Measurements from ENCODE around the gene FAM13A. TPM values are rescaled to one million over a fixed set of nuclear protein-coding genes. Genes with fewer than 3 reads are reported as not detected.
A peak's percentile ranks its signal among the peaks of the same experiment; 100 is the strongest.

Gene FAM13A
- total and polyA plus RNA-seq, 4 experiments from 2014 or later: 9.6 to 19.7 (median 13.0) TPM

DNA sequence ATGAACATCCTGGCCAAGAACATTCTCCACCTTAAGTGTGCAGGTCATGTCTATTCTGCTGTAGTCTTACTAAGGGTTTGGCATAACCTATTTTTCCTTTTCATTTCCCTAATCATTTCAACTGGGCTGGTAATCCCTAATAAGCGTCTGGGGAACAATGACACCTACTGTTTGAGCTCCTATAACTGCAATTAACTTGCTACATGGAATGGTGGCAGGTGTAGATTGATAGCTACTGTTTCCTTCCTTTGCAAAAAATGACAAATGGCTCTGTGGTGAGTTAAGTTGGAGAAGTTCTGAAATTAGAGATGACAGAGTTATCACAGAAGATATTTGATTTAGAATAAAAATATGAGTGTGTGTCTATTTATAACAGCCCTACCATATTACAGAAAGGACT, 254.8 kb downstream of the FAM13A start:
- ChIA-PET CTCF (ENCODE audit: partially characterized antibody) (interaction anchor here (0.7 kb wide), 1 partner anchor 17 kb away, joined by 3 read pairs; no protein-coding TSS in a partner anchor), POLR2A (ENCODE audit: partially characterized antibody) (no interaction called here)
- H3K27me3 ChIP-seq (ENCODE audit: insufficient read depth, low read length): no peaks in the 10 kb centered on the region
- no peak overlapping the region for H3K27ac Mint-ChIP-seq
- H3K9me3 Mint-ChIP-seq: peaks cover 0 to 3% (median 0%) of the 10 kb centered on the region in 8 donors
- peaks cover 2 to 20% of the 10 kb centered on the region in 2 donors for H3K36me3 Mint-ChIP-seq
- H3K27ac ChIP-seq (ENCODE audit: low read depth, low read length): no peak overlapping the region
- intact Hi-C loops (cut with micrococcal nuclease): no loop called here
- peaks cover 0 to 7% (median 0%) of the 10 kb centered on the region in 4 donors for H3K4me1 Mint-ChIP-seq
- no peak overlapping the region for H3K4me3 Mint-ChIP-seq
- no peak for DNase-seq
- no peaks in the 10 kb centered on the region for H3K4me1 ChIP-seq (ENCODE audit: insufficient read depth, low read length)
- no peaks in the 10 kb centered on the region for H3K36me3 ChIP-seq (ENCODE audit: insufficient read depth, low read length)
- peaks cover 0 to 1% of the 10 kb centered on the region in 2 donors for H3K27me3 Mint-ChIP-seq
- H3K9me3 ChIP-seq (ENCODE audit: control insufficient read depth in 1 of 2, low read length in 2 of 2): no peaks in the 10 kb centered on the region
- no peak overlapping the region for H3K4me3 ChIP-seq (ENCODE audit: low read length in 2 of 2)

DNA sequence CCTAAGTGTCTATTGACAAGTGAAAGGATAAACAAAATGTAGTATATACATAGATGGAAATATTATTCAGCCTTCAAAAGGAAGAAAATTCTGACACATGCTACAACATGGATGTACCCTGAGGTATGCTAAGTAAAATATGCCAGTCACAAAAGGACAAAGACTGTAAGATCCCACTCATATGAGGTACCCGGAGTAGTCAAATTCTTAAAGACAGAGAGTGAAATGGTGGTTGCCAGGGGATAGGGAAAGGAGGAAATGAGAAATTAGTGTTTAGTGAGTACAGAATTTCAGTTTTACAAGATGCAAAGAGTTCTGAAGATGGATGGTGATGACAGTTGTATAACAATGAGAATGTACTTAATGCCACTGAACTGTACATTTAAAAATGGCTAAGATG, 257.1 kb downstream of the FAM13A start:
- H3K4me1 Mint-ChIP-seq: peaks cover 0 to 6% (median 0%) of the 10 kb centered on the region in 4 donors
- intact Hi-C loops (cut with micrococcal nuclease): no loop called here
- peaks cover 0 to 3% (median 0%) of the 10 kb centered on the region in 8 donors for H3K9me3 Mint-ChIP-seq

DNA sequence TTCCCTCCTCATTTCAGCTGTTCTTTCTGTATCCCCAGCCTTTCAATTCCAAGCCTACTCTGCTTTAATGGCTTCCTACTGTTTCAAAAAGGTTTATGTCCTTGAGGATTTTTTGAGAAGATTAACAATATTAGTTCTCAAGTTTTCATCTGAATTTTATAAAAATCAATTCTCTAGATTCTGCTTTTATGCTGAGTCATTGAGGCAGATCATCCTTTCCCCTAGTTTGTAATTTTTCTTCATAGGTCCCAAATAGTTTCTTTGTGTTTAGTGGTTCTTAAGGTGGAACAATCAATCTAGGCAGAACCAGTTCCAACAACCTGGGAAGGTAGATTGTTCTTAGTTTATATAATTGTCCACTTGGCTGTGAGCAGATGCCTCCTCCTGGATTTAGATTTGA, 259.3 kb downstream of the FAM13A start:
- DNase-seq: no peak
- intact Hi-C loops (cut with micrococcal nuclease): no loop called here
- Mint-ChIP-seq H3K9me3 (peaks cover 0 to 3% (median 0%) of the 10 kb centered on the region in 8 donors), H3K27me3 (peaks cover 0 to 1% of the 10 kb centered on the region in 2 donors), H3K36me3 (peaks cover 2 to 21% of the 10 kb centered on the region in 2 donors), H3K4me1 (peaks cover 0 to 3% (median under 1%) of the 10 kb centered on the region in 4 donors), H3K4me3 (no peak overlapping the region), H3K27ac (no peak overlapping the region)
- H3K27ac ChIP-seq (ENCODE audit: low read depth, low read length): no peak overlapping the region
- POLR2A ChIA-PET (ENCODE audit: partially characterized antibody): no interaction called here
- H3K4me3 ChIP-seq (ENCODE audit: low read length in 2 of 2): no peak overlapping the region
- H3K9me3 ChIP-seq (ENCODE audit: control insufficient read depth in 1 of 2, low read length in 2 of 2): no peaks in the 10 kb centered on the region
- no peaks in the 10 kb centered on the region for H3K36me3 ChIP-seq (ENCODE audit: insufficient read depth, low read length)
- H3K27me3 ChIP-seq (ENCODE audit: insufficient read depth, low read length): no peaks in the 10 kb centered on the region
- CTCF ChIA-PET (ENCODE audit: partially characterized antibody): interaction anchor here (1.8 kb wide), 1 partner anchor 21 kb away, joined by 5 read pairs; no protein-coding TSS in a partner anchor
- no peaks in the 10 kb centered on the region for H3K4me1 ChIP-seq (ENCODE audit: insufficient read depth, low read length)

More for the DNA sequence above, 257.1 kb downstream of the FAM13A start:
- no peak overlapping the region for H3K27ac ChIP-seq (ENCODE audit: low read depth, low read length)
- peak overlapping the region in 1 of 7 donors; percentile 31 for H3K27ac Mint-ChIP-seq
- no peaks in the 10 kb centered on the region for H3K4me1 ChIP-seq (ENCODE audit: insufficient read depth, low read length)
- no peaks in the 10 kb centered on the region for H3K27me3 ChIP-seq (ENCODE audit: insufficient read depth, low read length)
- H3K27me3 Mint-ChIP-seq: peaks cover 0 to 1% of the 10 kb centered on the region in 2 donors
- peaks cover 2 to 21% of the 10 kb centered on the region in 2 donors for H3K36me3 Mint-ChIP-seq
- no peak overlapping the region for H3K4me3 Mint-ChIP-seq
- ChIA-PET CTCF (ENCODE audit: partially characterized antibody) (no interaction called here), POLR2A (ENCODE audit: partially characterized antibody) (no interaction called here)
- no peaks in the 10 kb centered on the region for H3K9me3 ChIP-seq (ENCODE audit: control insufficient read depth in 1 of 2, low read length in 2 of 2)
- no peak for DNase-seq
- no peaks in the 10 kb centered on the region for H3K36me3 ChIP-seq (ENCODE audit: insufficient read depth, low read length)
- H3K4me3 ChIP-seq (ENCODE audit: low read length in 2 of 2): no peak overlapping the region

DNA sequence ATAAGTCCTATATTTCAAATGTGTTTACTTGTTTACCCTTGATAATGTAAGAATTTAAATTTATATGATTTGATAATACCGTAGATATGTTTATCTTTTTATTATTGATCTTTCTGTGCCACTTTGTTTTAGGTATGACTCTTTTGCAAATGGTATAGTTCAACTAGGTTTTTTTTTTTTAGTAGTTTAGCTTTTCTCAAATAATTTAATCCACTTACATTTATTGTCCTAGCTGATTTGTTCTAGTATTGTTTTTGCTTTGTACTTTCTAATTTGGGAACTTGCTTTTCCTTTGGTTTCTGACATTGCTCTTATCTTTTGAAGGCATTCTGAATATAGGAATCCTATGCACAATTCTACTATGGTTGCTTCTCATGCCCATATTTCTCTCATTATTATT, 260.4 kb downstream of the FAM13A start:
- DNase-seq: no peak
- ChIA-PET CTCF (ENCODE audit: partially characterized antibody) (interaction anchor here (1.8 kb wide), 1 partner anchor 22 kb away, joined by 5 read pairs; no protein-coding TSS in a partner anchor), POLR2A (ENCODE audit: partially characterized antibody) (no interaction called here)
- no peaks in the 10 kb centered on the region for H3K9me3 ChIP-seq (ENCODE audit: control insufficient read depth in 1 of 2, low read length in 2 of 2)
- H3K27ac Mint-ChIP-seq: no peak overlapping the region
- intact Hi-C loops (cut with micrococcal nuclease): no loop called here
- no peaks in the 10 kb centered on the region for H3K27me3 ChIP-seq (ENCODE audit: insufficient read depth, low read length)
- peaks cover 2 to 21% of the 10 kb centered on the region in 2 donors for H3K36me3 Mint-ChIP-seq
- no peaks in the 10 kb centered on the region for H3K4me1 ChIP-seq (ENCODE audit: insufficient read depth, low read length)
- H3K4me3 ChIP-seq (ENCODE audit: low read length in 2 of 2): no peak overlapping the region
- H3K27ac ChIP-seq (ENCODE audit: low read depth, low read length): no peak overlapping the region
- no peaks in the 10 kb centered on the region for H3K36me3 ChIP-seq (ENCODE audit: insufficient read depth, low read length)
- peaks cover 0 to 3% (median 0%) of the 10 kb centered on the region in 8 donors for H3K9me3 Mint-ChIP-seq
- no peak overlapping the region for H3K4me3 Mint-ChIP-seq
- no peaks in the 10 kb centered on the region for H3K27me3 Mint-ChIP-seq
- H3K4me1 Mint-ChIP-seq: peaks cover 0 to 9% (median 8%) of the 10 kb centered on the region in 4 donors

DNA sequence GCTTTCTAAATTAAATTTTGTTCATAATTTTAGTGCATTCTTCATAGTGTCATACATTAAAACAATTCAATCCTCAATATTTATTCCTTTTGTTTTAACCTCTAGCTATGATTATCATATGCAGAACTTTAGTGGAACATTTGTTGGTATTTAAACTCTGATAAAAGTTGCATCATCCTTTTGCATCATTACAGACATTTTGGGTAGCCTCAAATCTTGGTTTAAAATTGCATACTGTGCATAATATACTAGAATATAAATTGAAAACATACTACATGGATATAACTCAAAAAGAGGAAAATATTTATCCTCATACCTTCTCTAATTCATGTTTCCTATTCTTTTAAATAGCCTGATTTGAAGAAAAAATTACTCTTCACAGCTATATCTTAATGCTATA, 262.0 kb downstream of the FAM13A start:
- POLR2A ChIA-PET (ENCODE audit: partially characterized antibody): no interaction called here
- CTCF ChIA-PET (ENCODE audit: partially characterized antibody): interaction anchor here (1.3 kb wide), 2 partner anchors 182 to 255 kb away, joined by 3 to 5 read pairs; no protein-coding TSS in a partner anchor
- Mint-ChIP-seq H3K9me3 (peaks cover 0 to 3% (median 0%) of the 10 kb centered on the region in 8 donors), H3K4me1 (peaks cover 0 to 9% (median 8%) of the 10 kb centered on the region in 4 donors), H3K36me3 (peaks cover 3 to 23% of the 10 kb centered on the region in 2 donors), H3K27ac (no peak overlapping the region), H3K27me3 (no peaks in the 10 kb centered on the region), H3K4me3 (no peak overlapping the region)
- Histone ChIP-seq H3K9me3 (ENCODE audit: control insufficient read depth in 1 of 2, low read length in 2 of 2) (no peaks in the 10 kb centered on the region), H3K27me3 (ENCODE audit: insufficient read depth, low read length) (no peaks in the 10 kb centered on the region), H3K36me3 (ENCODE audit: insufficient read depth, low read length) (no peaks in the 10 kb centered on the region), H3K4me1 (ENCODE audit: insufficient read depth, low read length) (no peaks in the 10 kb centered on the region), H3K4me3 (ENCODE audit: low read length in 2 of 2) (no peak overlapping the region), H3K27ac (ENCODE audit: low read depth, low read length) (no peak overlapping the region)
- intact Hi-C loops (cut with micrococcal nuclease): no loop called here
- DNase-seq: no peak

DNA sequence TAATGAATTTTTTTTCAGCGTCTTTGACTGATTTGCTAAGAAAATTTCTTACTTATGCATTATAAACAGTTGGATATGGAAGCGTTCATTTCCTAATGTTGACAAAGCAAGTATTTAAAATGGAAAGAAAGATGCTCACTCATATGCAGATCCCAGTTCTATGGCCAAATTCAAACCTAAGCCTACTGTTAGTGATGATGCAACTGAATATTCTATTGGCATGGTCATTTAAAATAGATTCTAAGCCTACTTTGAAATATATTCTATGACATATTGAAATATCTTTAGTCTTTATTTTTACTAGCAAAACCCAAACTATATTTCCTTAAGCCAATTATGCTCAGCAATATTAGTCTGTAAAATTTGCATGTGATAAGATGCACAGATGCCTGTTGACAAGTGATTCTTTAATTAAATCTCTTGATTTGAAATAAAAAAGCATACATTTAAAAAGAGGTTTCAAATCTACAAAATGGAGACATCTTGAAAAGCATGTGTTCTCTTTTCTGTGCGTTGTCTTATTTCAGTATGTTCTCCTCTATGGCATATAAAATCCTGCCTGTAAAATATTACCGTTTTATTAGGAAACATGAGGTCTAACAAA, 262.8 kb downstream of the FAM13A start:
- no peak for DNase-seq
- ChIA-PET CTCF (ENCODE audit: partially characterized antibody) (interaction anchor here (1.3 kb wide), 1 partner anchor 181 kb away, joined by 3 read pairs; no protein-coding TSS in a partner anchor), POLR2A (ENCODE audit: partially characterized antibody) (no interaction called here)
- Histone ChIP-seq H3K4me3 (ENCODE audit: low read length in 2 of 2) (no peak overlapping the region), H3K27me3 (ENCODE audit: insufficient read depth, low read length) (no peaks in the 10 kb centered on the region), H3K27ac (ENCODE audit: low read depth, low read length) (no peak overlapping the region), H3K9me3 (ENCODE audit: control insufficient read depth in 1 of 2, low read length in 2 of 2) (no peaks in the 10 kb centered on the region), H3K36me3 (ENCODE audit: insufficient read depth, low read length) (no peaks in the 10 kb centered on the region), H3K4me1 (ENCODE audit: insufficient read depth, low read length) (no peaks in the 10 kb centered on the region)
- Mint-ChIP-seq H3K27me3 (no peaks in the 10 kb centered on the region), H3K4me1 (peaks cover 0 to 9% (median 8%) of the 10 kb centered on the region in 4 donors), H3K27ac (no peak overlapping the region), H3K9me3 (peaks cover 0 to 3% (median 0%) of the 10 kb centered on the region in 8 donors), H3K4me3 (no peak overlapping the region), H3K36me3 (peaks cover 7 to 25% of the 10 kb centered on the region in 2 donors)
- intact Hi-C loops (cut with micrococcal nuclease): no loop called here

DNA sequence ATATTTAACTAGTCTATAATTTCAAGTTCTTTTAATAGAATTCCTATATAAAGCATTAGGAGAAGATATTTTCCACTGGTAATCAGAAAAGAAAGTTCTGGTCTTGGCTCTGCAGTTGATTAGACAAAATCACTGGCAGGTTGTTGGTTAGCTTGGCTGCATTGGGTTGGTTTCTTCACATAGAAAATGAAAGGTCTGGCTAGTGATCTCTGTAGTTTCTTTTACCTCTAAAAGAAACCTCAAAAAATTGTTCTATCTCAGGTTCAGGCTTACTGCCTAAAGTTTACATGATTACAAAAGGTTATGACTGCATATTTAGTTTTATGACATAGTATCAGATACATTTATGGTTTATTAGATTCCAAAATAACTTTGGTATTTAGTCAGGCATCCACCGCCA, 263.5 kb downstream of the FAM13A start:
- ChIA-PET POLR2A (ENCODE audit: partially characterized antibody) (no interaction called here), CTCF (ENCODE audit: partially characterized antibody) (no interaction called here)
- Histone ChIP-seq H3K27me3 (ENCODE audit: insufficient read depth, low read length) (no peaks in the 10 kb centered on the region), H3K4me3 (ENCODE audit: low read length in 2 of 2) (no peak overlapping the region), H3K27ac (ENCODE audit: low read depth, low read length) (no peak overlapping the region), H3K4me1 (ENCODE audit: insufficient read depth, low read length) (no peaks in the 10 kb centered on the region), H3K9me3 (ENCODE audit: control insufficient read depth in 1 of 2, low read length in 2 of 2) (no peaks in the 10 kb centered on the region), H3K36me3 (ENCODE audit: insufficient read depth, low read length) (no peaks in the 10 kb centered on the region)
- H3K36me3 Mint-ChIP-seq: peaks cover 7 to 23% of the 10 kb centered on the region in 2 donors
- no peak overlapping the region for H3K4me3 Mint-ChIP-seq
- no peaks in the 10 kb centered on the region for H3K27me3 Mint-ChIP-seq
- DNase-seq: no peak
- peak overlapping the region in 2 of 7 donors; percentile 11 to 22 for H3K27ac Mint-ChIP-seq
- peaks cover 0 to 3% (median 0%) of the 10 kb centered on the region in 8 donors for H3K9me3 Mint-ChIP-seq
- peaks cover 0 to 9% (median 8%) of the 10 kb centered on the region in 4 donors for H3K4me1 Mint-ChIP-seq
- intact Hi-C loops (cut with micrococcal nuclease): no loop called here

Data from CD4-positive, alpha-beta memory T cell (primary cell).